ENCODE data around the gene POLH.

DNA sequence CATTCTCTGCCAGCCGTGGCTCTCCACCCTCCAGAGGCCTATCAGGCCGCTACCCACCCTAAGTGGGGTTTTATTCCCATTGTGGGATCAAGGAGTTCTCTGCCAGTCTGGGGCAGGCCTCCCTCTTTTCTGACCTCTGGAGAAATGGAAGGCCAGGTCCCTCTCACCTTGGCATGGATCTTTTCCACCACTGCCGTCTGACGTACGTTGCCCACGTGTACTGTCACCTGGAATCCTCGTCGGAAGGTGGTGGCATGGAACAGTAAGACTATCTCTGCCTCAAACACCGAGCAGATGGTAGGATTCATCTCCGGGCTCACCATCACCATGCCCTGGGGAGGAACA is 45.8 kb downstream of the POLH start:
- TF ChIP-seq POLR2AphosphoS5 (IDR thresholded peaks at IDR 0.05; ENCODE audit: low read depth), result no peak
- TF ChIP-seq, protein P1, sequence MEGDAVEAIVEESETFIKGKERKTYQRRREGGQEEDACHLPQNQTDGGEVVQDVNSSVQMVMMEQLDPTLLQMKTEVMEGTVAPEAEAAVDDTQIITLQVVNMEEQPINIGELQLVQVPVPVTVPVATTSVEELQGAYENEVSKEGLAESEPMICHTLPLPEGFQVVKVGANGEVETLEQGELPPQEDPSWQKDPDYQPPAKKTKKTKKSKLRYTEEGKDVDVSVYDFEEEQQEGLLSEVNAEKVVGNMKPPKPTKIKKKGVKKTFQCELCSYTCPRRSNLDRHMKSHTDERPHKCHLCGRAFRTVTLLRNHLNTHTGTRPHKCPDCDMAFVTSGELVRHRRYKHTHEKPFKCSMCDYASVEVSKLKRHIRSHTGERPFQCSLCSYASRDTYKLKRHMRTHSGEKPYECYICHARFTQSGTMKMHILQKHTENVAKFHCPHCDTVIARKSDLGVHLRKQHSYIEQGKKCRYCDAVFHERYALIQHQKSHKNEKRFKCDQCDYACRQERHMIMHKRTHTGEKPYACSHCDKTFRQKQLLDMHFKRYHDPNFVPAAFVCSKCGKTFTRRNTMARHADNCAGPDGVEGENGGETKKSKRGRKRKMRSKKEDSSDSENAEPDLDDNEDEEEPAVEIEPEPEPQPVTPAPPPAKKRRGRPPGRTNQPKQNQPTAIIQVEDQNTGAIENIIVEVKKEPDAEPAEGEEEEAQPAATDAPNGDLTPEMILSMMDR (conservative IDR thresholded peaks at IDR 0.05; ENCODE audit: low read depth in 2 of 2), result no peak
- TF ChIP-seq, protein P2, sequence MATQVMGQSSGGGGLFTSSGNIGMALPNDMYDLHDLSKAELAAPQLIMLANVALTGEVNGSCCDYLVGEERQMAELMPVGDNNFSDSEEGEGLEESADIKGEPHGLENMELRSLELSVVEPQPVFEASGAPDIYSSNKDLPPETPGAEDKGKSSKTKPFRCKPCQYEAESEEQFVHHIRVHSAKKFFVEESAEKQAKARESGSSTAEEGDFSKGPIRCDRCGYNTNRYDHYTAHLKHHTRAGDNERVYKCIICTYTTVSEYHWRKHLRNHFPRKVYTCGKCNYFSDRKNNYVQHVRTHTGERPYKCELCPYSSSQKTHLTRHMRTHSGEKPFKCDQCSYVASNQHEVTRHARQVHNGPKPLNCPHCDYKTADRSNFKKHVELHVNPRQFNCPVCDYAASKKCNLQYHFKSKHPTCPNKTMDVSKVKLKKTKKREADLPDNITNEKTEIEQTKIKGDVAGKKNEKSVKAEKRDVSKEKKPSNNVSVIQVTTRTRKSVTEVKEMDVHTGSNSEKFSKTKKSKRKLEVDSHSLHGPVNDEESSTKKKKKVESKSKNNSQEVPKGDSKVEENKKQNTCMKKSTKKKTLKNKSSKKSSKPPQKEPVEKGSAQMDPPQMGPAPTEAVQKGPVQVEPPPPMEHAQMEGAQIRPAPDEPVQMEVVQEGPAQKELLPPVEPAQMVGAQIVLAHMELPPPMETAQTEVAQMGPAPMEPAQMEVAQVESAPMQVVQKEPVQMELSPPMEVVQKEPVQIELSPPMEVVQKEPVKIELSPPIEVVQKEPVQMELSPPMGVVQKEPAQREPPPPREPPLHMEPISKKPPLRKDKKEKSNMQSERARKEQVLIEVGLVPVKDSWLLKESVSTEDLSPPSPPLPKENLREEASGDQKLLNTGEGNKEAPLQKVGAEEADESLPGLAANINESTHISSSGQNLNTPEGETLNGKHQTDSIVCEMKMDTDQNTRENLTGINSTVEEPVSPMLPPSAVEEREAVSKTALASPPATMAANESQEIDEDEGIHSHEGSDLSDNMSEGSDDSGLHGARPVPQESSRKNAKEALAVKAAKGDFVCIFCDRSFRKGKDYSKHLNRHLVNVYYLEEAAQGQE (IDR thresholded peaks at IDR 0.05; ENCODE audit: unreplicated experiment), result no peak

All from GM23338 (cell line).